HFFc6 (cell line): ENCODE measurements around the gene UBE2L3. TPM values are rescaled to one million over a fixed set of nuclear protein-coding genes. Genes with fewer than 3 reads are reported as not detected.

Experiments used
- DNase-seq: peaks from one replicate; pipeline ENCODE4 v3.0.0-alpha.2; 2018
- H3K27ac Mint-ChIP-seq: 2 replicates; pipeline ENCODE4 v1.8.0; 2020; ENCODE audit warnings: mild to moderate bottlenecking, mixed read lengths
- H3K27me3 Mint-ChIP-seq: 2 replicates; pipeline ENCODE4 v1.8.0; 2021; ENCODE audit warnings: mild to moderate bottlenecking, moderate library complexity, mixed read lengths; ENCODE audit not compliant: insufficient read depth
- H3K36me3 Mint-ChIP-seq: 2 replicates; pipeline ENCODE4 v1.8.0; 2021; ENCODE audit warnings: low read depth, mixed read lengths
- H3K4me1 Mint-ChIP-seq: 2 replicates; pipeline ENCODE4 v1.8.0; 2020; ENCODE audit warnings: low read depth, mixed read lengths
- H3K4me3 Mint-ChIP-seq: 2 replicates; pipeline ENCODE4 v1.8.0; 2020; ENCODE audit warnings: mild to moderate bottlenecking, moderate library complexity, mixed read lengths
- H3K9me3 Mint-ChIP-seq: 2 replicates; pipeline ENCODE4 v1.8.0; 2020; ENCODE audit warnings: mild to moderate bottlenecking, mixed read lengths
- CTCF ChIP-seq: fragments of 200-600 bp; sonication (generic); IDR thresholded peaks from 2 replicates; pipeline ENCODE4 v1.5.0; 2021; ENCODE audit warnings: antibody characterized with exemption, mild to moderate bottlenecking
- microRNA-seq: library from miRNA; unstranded; fragments of <30 nt; microRNA quantifications from one replicate; pipeline ENCODE4, GENCODE V29; 2019
- total RNA-seq, 6 experiments: library from RNA; stranded (reverse); fragmentation: NEBNext Ultra II Directional; extraction: Animal tissue kit (Norgen Biotek cat#: 25700); gene quantifications; 2 replicates in 1 of 6; 3 replicates in 5 of 6; pipeline ENCODE4 v1.2.3, GENCODE V29; 2021

UBE2L3 gene
- total RNA-seq, 6 experiments from 2014 or later, result 82.7 to 93.3 (median 88.7) TPM

GRCh38 chr22:21663738-21664137 lies 96.2 kb downstream of the UBE2L3 start:
- peaks cover 13% of the 10 kb centered on the region for H3K27me3 Mint-ChIP-seq
- TF ChIP-seq CTCF, result no peak

GRCh38 chr22:21665047-21665851 lies 97.7 kb downstream of the UBE2L3 start:
- Mint-ChIP-seq H3K36me3 (peaks cover 5% of the 10 kb centered on the region), H3K27me3 (peaks cover 13% of the 10 kb centered on the region), H3K4me3 (peak overlapping the region; percentile 98), H3K9me3 (no peaks in the 10 kb centered on the region), H3K27ac (peak overlapping the region; percentile 96), H3K4me1 (peaks cover 18% of the 10 kb centered on the region)
- DNase-seq, result no peak
- no peak for TF ChIP-seq CTCF

More at GRCh38 chr22:21663738-21664137, 96.2 kb downstream of the UBE2L3 start:
- Mint-ChIP-seq H3K9me3 (no peaks in the 10 kb centered on the region), H3K27ac (no peak overlapping the region), H3K4me1 (peaks cover 18% of the 10 kb centered on the region), H3K4me3 (peak overlapping the region; percentile 4; the same call in 1 of the 2 replicates), H3K36me3 (peaks cover 5% of the 10 kb centered on the region)
- DNase-seq, result no peak

- H3K27ac Mint-ChIP-seq, result peak overlapping the region; percentile 96
- H3K4me1 Mint-ChIP-seq, result peaks cover 18% of the 10 kb centered on the region
- peaks cover 11% of the 10 kb centered on the region for H3K27me3 Mint-ChIP-seq
- H3K9me3 Mint-ChIP-seq, result no peaks in the 10 kb centered on the region
- peaks cover 5% of the 10 kb centered on the region for H3K36me3 Mint-ChIP-seq
- no peak for DNase-seq
- peak overlapping the region; percentile 98 for H3K4me3 Mint-ChIP-seq
- no peak for TF ChIP-seq CTCF
Measured at GRCh38 chr22:21666786-21667185, 99.3 kb downstream of the UBE2L3 start.

GRCh38 chr22:21669026-21669425 lies 101.5 kb downstream of the UBE2L3 start:
- TF ChIP-seq CTCF, result no peak
- DNase-seq, result no peak
- peaks cover 18% of the 10 kb centered on the region for H3K4me1 Mint-ChIP-seq
- H3K27me3 Mint-ChIP-seq, result peaks cover 11% of the 10 kb centered on the region
- H3K27ac Mint-ChIP-seq, result peak overlapping the region; percentile 43; the same call in 1 of the 2 replicates
- no peak overlapping the region for H3K4me3 Mint-ChIP-seq
- no peaks in the 10 kb centered on the region for H3K9me3 Mint-ChIP-seq
- H3K36me3 Mint-ChIP-seq, result peaks cover 5% of the 10 kb centered on the region

- peaks cover 5% of the 10 kb centered on the region for H3K4me1 Mint-ChIP-seq
- no peak for DNase-seq
- no peak overlapping the region for H3K27ac Mint-ChIP-seq
- TF ChIP-seq CTCF, result no peak
- peaks cover 6% of the 10 kb centered on the region for H3K27me3 Mint-ChIP-seq
- no peak overlapping the region for H3K4me3 Mint-ChIP-seq
- peaks cover 15% of the 10 kb centered on the region for H3K36me3 Mint-ChIP-seq
- H3K9me3 Mint-ChIP-seq, result no peaks in the 10 kb centered on the region
Measured at GRCh38 chr22:21672107-21672629, 104.7 kb downstream of the UBE2L3 start.

Small RNAs within 50 kb of the gene (microRNA-seq; reads per million reads assigned to microRNA genes)
- 972 reads per million, percentile 75 among the genes with 10 or more reads in this experiment for gene MIR130B
- 20.9 reads per million, percentile 27 among the genes with 10 or more reads in this experiment for gene MIR301B

Other genes starting within 250 kb of the UBE2L3 start
- under 1 TPM; 0.17 to 0.43 (median 0.33) TPM for gene RIMBP3B, start 184.0 kb upstream of the UBE2L3 start, total RNA-seq
- gene HIC2, start 150.3 kb upstream of the UBE2L3 start, total RNA-seq, result 1 to 10 TPM; 2.0 to 2.2 (median 2.1) TPM
- 1 to 10 TPM in 2 of 6 experiments, under 1 TPM in 4; 0.38 to 1.6 (median 0.56) TPM for gene TMEM191C, start 100.3 kb upstream of the UBE2L3 start, total RNA-seq
- under 1 TPM in 5 of 6 experiments, not detected in 1; 0.16 to 0.43 (median 0.29) TPM for gene RIMBP3C, start 16.3 kb upstream of the UBE2L3 start, total RNA-seq
- gene YDJC, start 62.3 kb downstream of the UBE2L3 start, total RNA-seq, result 10 to 100 TPM; 18.6 to 29.5 (median 20.0) TPM
- under 1 TPM; 0.16 to 0.33 (median 0.23) TPM for gene CCDC116, start 65.0 kb downstream of the UBE2L3 start, total RNA-seq
- gene SDF2L1, start 74.6 kb downstream of the UBE2L3 start, total RNA-seq, result 10 to 100 TPM; 49.1 to 63.5 (median 55.6) TPM
- 10 to 100 TPM; 34.9 to 42.2 (median 39.4) TPM for gene PPIL2, start 98.3 kb downstream of the UBE2L3 start, total RNA-seq
- gene YPEL1, start 168.1 kb downstream of the UBE2L3 start, total RNA-seq, result under 1 TPM in 5 of 6 experiments, not detected in 1; 0.17 to 0.38 (median 0.20) TPM